A673 (cell line): ENCODE data around the gene SPRING1. TPM values are rescaled to one million over a fixed set of nuclear protein-coding genes. Genes with fewer than 3 reads are reported as not detected.

ENCODE experiments used
- BruUV-seq: library from RNA; stranded (reverse); fragments of 400-500 nt; replicated peaks from 2 replicates; lab custom pipeline; 2021; lab: Mats Ljungman, UMichigan
- CTCF ChIA-PET: fragments of 300-600 bp; sonication (Branson Sonifier 250); formaldehyde crosslinking; loops from one replicate; lab custom pipeline; 2022; ENCODE audit warnings: antibody characterized with exemption; lab: Charles Lee
- POLR2A ChIA-PET: fragments of 300-600 bp; sonication (Branson Sonifier 250); formaldehyde crosslinking; loops from one replicate; lab custom pipeline; 2022; ENCODE audit warnings: antibody characterized with exemption; ENCODE audit not compliant: low non-redundant PET; lab: Charles Lee
- DNase-seq: peaks from one replicate; pipeline ENCODE4 v3.0.0-alpha.2; 2015; ENCODE audit warnings: low spot score
- H3K27ac ChIP-seq: fragments of 200-600 bp; sonication (generic); 2 replicates; pipeline ENCODE4 v1.5.1; 2016; ENCODE audit warnings: mixed run types, low read depth, mild to moderate bottlenecking, mixed read lengths, antibody characterized with exemption, low read length; ENCODE audit not compliant: poor library complexity, severe bottlenecking
- H3K27me3 ChIP-seq: fragments of 200-600 bp; sonication (generic); replicated peaks from 2 replicates; pipeline ENCODE4 v1.6.1; 2017; ENCODE audit warnings: mixed run types, low read depth, mild to moderate bottlenecking, mixed read lengths, antibody characterized with exemption, low read length; ENCODE audit not compliant: insufficient read depth, poor library complexity
- H3K36me3 ChIP-seq: fragments of 200-600 bp; sonication (generic); 2 replicates; pipeline ENCODE4 v1.6.1; 2016; ENCODE audit warnings: mixed run types, mild to moderate bottlenecking, mixed read lengths, antibody characterized with exemption, low read length; ENCODE audit not compliant: insufficient read depth, poor library complexity, severe bottlenecking
- H3K4me1 ChIP-seq: fragments of 200-600 bp; sonication (generic); 2 replicates; pipeline ENCODE4 v1.6.1; 2017; ENCODE audit warnings: mixed run types, mild to moderate bottlenecking, mixed read lengths, antibody characterized with exemption, low read length; ENCODE audit not compliant: insufficient read depth, poor library complexity, severe bottlenecking
- H3K4me3 ChIP-seq: fragments of 200-600 bp; sonication (generic); 2 replicates; pipeline ENCODE4 v1.5.1; 2016; ENCODE audit warnings: low read depth, mixed run types, mild to moderate bottlenecking, mixed read lengths, low read length; ENCODE audit not compliant: poor library complexity, severe bottlenecking
- H3K9me3 ChIP-seq: fragments of 200-600 bp; sonication (generic); 2 replicates; pipeline ENCODE4 v1.6.1; 2016; ENCODE audit warnings: mixed run types, low read depth, mild to moderate bottlenecking, mixed read lengths, antibody characterized with exemption, low read length; ENCODE audit not compliant: poor library complexity, severe bottlenecking
- CTCF ChIP-seq: fragments of 300-800, 200-600 bp; sonication (generic); conservative IDR thresholded peaks from 2 replicates; pipeline ENCODE4 v1.5.1; 2017; ENCODE audit warnings: low read depth, mild to moderate bottlenecking, antibody characterized with exemption, low read length, moderate library complexity, mixed read lengths
- EZH2 ChIP-seq: fragments of 200-600 bp; sonication (generic); IDR thresholded peaks from 2 replicates; pipeline ENCODE4 v1.6.1; 2017; ENCODE audit warnings: borderline replicate concordance, low read depth, mild to moderate bottlenecking, mixed read lengths, antibody characterized with exemption, low read length; ENCODE audit not compliant: poor library complexity, severe bottlenecking
- intact Hi-C: fragments of 100-400 bp; cut with micrococcal nuclease; formaldehyde crosslinking; loops from one replicate; pipeline ENCODE4 v1.10.0; 2022; ENCODE audit not compliant: unreplicated experiment
- total RNA-seq: library from RNA; stranded (reverse); gene quantifications from 2 replicates; pipeline ENCODE4 v1.2.3, GENCODE V29; 2021

SPRING1 gene
- total RNA-seq, 1 experiment from 2014 or later: 23.0 TPM

- TF ChIP-seq EZH2: no peak
- TF ChIP-seq CTCF: no peak
- intact Hi-C loops: no loop called here
- no peak overlapping the region for H3K27ac ChIP-seq
- H3K27me3 ChIP-seq: no peaks in the 10 kb centered on the region
- ChIA-PET CTCF (no interaction called here), POLR2A (no interaction called here)
- no peaks in the 10 kb centered on the region for H3K9me3 ChIP-seq
- H3K4me1 ChIP-seq: no peaks in the 10 kb centered on the region
- DNase-seq: no peak
- no peak overlapping the region for H3K4me3 ChIP-seq
- no TSS peak for BruUV-seq
- H3K36me3 ChIP-seq: no peaks in the 10 kb centered on the region
Observed at GRCh38 chr12:116780942-116781341, 43.1 kb upstream of the SPRING1 start.

GRCh38 chr12:116779597-116779996, 41.7 kb upstream of the SPRING1 start:
- H3K36me3 ChIP-seq: no peaks in the 10 kb centered on the region
- H3K9me3 ChIP-seq: no peaks in the 10 kb centered on the region
- H3K4me3 ChIP-seq: no peak overlapping the region
- intact Hi-C loops: no loop called here
- BruUV-seq: no TSS peak
- CTCF ChIA-PET: no interaction called here
- POLR2A ChIA-PET: no interaction called here
- no peak for DNase-seq
- H3K4me1 ChIP-seq: no peaks in the 10 kb centered on the region
- no peak for TF ChIP-seq EZH2
- no peak overlapping the region for H3K27ac ChIP-seq
- H3K27me3 ChIP-seq: no peaks in the 10 kb centered on the region

GRCh38 chr12:116777245-116777644, 39.4 kb upstream of the SPRING1 start:
- Histone ChIP-seq H3K27ac (no peak overlapping the region), H3K36me3 (no peaks in the 10 kb centered on the region), H3K27me3 (no peaks in the 10 kb centered on the region), H3K4me3 (no peak overlapping the region), H3K4me1 (no peaks in the 10 kb centered on the region), H3K9me3 (no peaks in the 10 kb centered on the region)
- no peak for DNase-seq
- intact Hi-C loops: no loop called here
- POLR2A ChIA-PET: no interaction called here
- CTCF ChIA-PET: no interaction called here
- BruUV-seq: no TSS peak
- TF ChIP-seq EZH2: no peak

GRCh38 chr12:116774020-116774419, 36.2 kb upstream of the SPRING1 start:
- no peaks in the 10 kb centered on the region for H3K27me3 ChIP-seq
- no peak overlapping the region for H3K4me3 ChIP-seq
- no peaks in the 10 kb centered on the region for H3K4me1 ChIP-seq
- no peak for DNase-seq
- ChIA-PET POLR2A (no interaction called here), CTCF (no interaction called here)
- intact Hi-C loops: no loop called here
- H3K9me3 ChIP-seq: no peaks in the 10 kb centered on the region
- no peak overlapping the region for H3K27ac ChIP-seq
- no TSS peak for BruUV-seq
- no peaks in the 10 kb centered on the region for H3K36me3 ChIP-seq
- TF ChIP-seq CTCF: no peak
- no peak for TF ChIP-seq EZH2
